HepG2 (cell line): ENCODE measurements around the gene FBXW4. TPM values are rescaled to one million over a fixed set of nuclear protein-coding genes. Genes with fewer than 3 reads are reported as not detected.

Experiments used
- EP300 ChIP-seq, 3 experiments: sonication (generic) in 1 of 3; formaldehyde crosslinking in 1 of 3; IDR thresholded peaks; 2 replicates each; pipeline versions ENCODE4 v1.5.1 to v1.6.1; 2011 to 2020; ENCODE audit warnings: low read depth in 2 of 3, low read length in 2 of 3, borderline replicate concordance in 1 of 3, improper control_type of control experiment in 1 of 3, mild to moderate bottlenecking in 1 of 3, missing genetic modification reagents in 1 of 3, moderate library complexity in 1 of 3
- HNRNPK ChIP-seq: fragments of 200-400 bp; formaldehyde crosslinking; IDR thresholded peaks from 2 replicates; pipeline ENCODE4 v1.6.1; 2018; ENCODE audit warnings: low read length, low read depth, moderate library complexity, mild to moderate bottlenecking; ENCODE audit not compliant: poor library complexity, severe bottlenecking
- KLF13 ChIP-seq: sonication (generic); formaldehyde crosslinking; IDR thresholded peaks from 2 replicates; pipeline ENCODE4 v1.4.0; 2020; ENCODE audit warnings: mild to moderate bottlenecking, missing genetic modification reagents
- MLX ChIP-seq: IDR thresholded peaks from 2 replicates; pipeline ENCODE4 v1.6.1; 2016
- NR2F2 ChIP-seq: IDR thresholded peaks from 2 replicates; pipeline ENCODE4 v1.6.1; 2012; ENCODE audit warnings: low read depth, inconsistent platforms, borderline replicate concordance
- PHB2 ChIP-seq: fragments of 450-650 bp; IDR thresholded peaks from 2 replicates; pipeline ENCODE4 v1.6.1; 2018; ENCODE audit not compliant: partially characterized antibody
- RNF2 ChIP-seq: fragments of 450-650 bp; conservative IDR thresholded peaks from 2 replicates; pipeline ENCODE4 v1.6.1; 2016; ENCODE audit warnings: low read depth
- SP140L ChIP-seq: sonication (generic); formaldehyde crosslinking; IDR thresholded peaks from 2 replicates; pipeline ENCODE4 v1.4.0; 2020; ENCODE audit warnings: missing genetic modification reagents, borderline replicate concordance
- SRSF4 ChIP-seq: fragments of 200-400 bp; formaldehyde crosslinking; IDR thresholded peaks from one replicate; pipeline ENCODE4 v1.6.1; 2018; ENCODE audit warnings: mild to moderate bottlenecking, low read depth, low read length, moderate library complexity; ENCODE audit not compliant: poor library complexity, severe bottlenecking
- STAT5B ChIP-seq: sonication (generic); formaldehyde crosslinking; IDR thresholded peaks from 2 replicates; pipeline ENCODE4 v1.4.0; 2020; ENCODE audit warnings: missing genetic modification reagents
- THAP9 ChIP-seq: sonication (generic); formaldehyde crosslinking; IDR thresholded peaks from 2 replicates; pipeline ENCODE4; 2020; ENCODE audit warnings: missing genetic modification reagents, mild to moderate bottlenecking, borderline replicate concordance
- ZNF556 ChIP-seq: sonication (generic); formaldehyde crosslinking; IDR thresholded peaks from 2 replicates; pipeline ENCODE4 v1.4.0; 2020; ENCODE audit warnings: mild to moderate bottlenecking, missing genetic modification reagents, borderline replicate concordance
- ZNF574 ChIP-seq: sonication (generic); formaldehyde crosslinking; IDR thresholded peaks from 2 replicates; pipeline ENCODE4 v1.4.0; 2020; ENCODE audit warnings: missing genetic modification reagents
- ZNF704 ChIP-seq: sonication (generic); formaldehyde crosslinking; IDR thresholded peaks from 2 replicates; pipeline ENCODE4 v1.8.1; 2023; ENCODE audit warnings: mild to moderate bottlenecking, inconsistent platforms, moderate library complexity, missing genetic modification reagents, borderline replicate concordance
- ZNF766 ChIP-seq: sonication (generic); formaldehyde crosslinking; IDR thresholded peaks from 2 replicates; pipeline ENCODE4 v1.5.0; 2020; ENCODE audit warnings: missing genetic modification reagents, borderline replicate concordance
- ZSCAN5A ChIP-seq: sonication (generic); formaldehyde crosslinking; IDR thresholded peaks from 2 replicates; pipeline ENCODE4 v1.8.0; 2022; ENCODE audit warnings: mild to moderate bottlenecking, missing genetic modification reagents, borderline replicate concordance
- polyA plus RNA-seq, 8 experiments: library from polyadenylated mRNA; depleted of rRNA in 3 of 8; stranded (reverse) in 7 of 8; unstranded in 1 of 8; fragments of >200 nt; fragmentation: Illumina TruSeq in 4 of 8; extraction: Trizol in 4 of 8; gene quantifications; 2 replicates each; pipeline versions ENCODE4 v1.2.1 to v1.2.3, GENCODE V29; 2011 to 2016; ENCODE audit warnings: low read depth in 4 of 8, missing spikeins in 1 of 8, mixed read lengths in 1 of 8; ENCODE audit not compliant: insufficient read depth in 1 of 8
- total RNA-seq, 5 experiments: library from RNA; depleted of rRNA; stranded (reverse); fragments of >200 nt; fragmentation: Illumina TruSeq; extraction: Trizol; gene quantifications; 2 replicates each; pipeline ENCODE4 v1.2.3, GENCODE V29; 2016; ENCODE audit warnings: low read depth in 1 of 5

FBXW4 gene
- total and polyA plus RNA-seq, 2 of the 13 experiments (the other 11 are each of a cell fraction or from before 2014, with no cell fraction given) = 23.5 to 33.7 TPM

GRCh38 chr10:101587725-101588653 is 107.0 kb downstream of the FBXW4 start, which contains the start of the genes DPCD and POLL (continued):
- TF ChIP-seq ZNF574 = peak; percentile 76
- TF ChIP-seq ZNF556 (CRISPR knock-in tag) = no peak
- TF ChIP-seq ZNF766 = peak; percentile 29; the same call in 1 of the 2 replicates
- TF ChIP-seq KLF13 (CRISPR knock-in tag) = no peak
- TF ChIP-seq ZNF704 = no peak
- TF ChIP-seq PHB2 = no peak
- no peak for TF ChIP-seq NR2F2
- peak; percentile 26; the same call in 1 of the 2 replicates for TF ChIP-seq MLX (CRISPR knock-in tag)
- no peak for TF ChIP-seq STAT5B (CRISPR knock-in tag)
- no peak for TF ChIP-seq RNF2
- TF ChIP-seq SP140L (CRISPR knock-in tag) = no peak
- no peak; the same call in 1 of the 2 replicates for TF ChIP-seq ZSCAN5A (CRISPR knock-in tag)
- no peak for TF ChIP-seq SRSF4
- TF ChIP-seq EP300 (IDR thresholded peaks at IDR 0.05; ENCODE audit: low read depth in 2 of 2, low read length in 2 of 2) = no peak
- no peak for TF ChIP-seq EP300 (CRISPR knock-in tag; IDR thresholded peaks at IDR 0.05; ENCODE audit: borderline replicate concordance)
- TF ChIP-seq HNRNPK = no peak
- TF ChIP-seq THAP9 (CRISPR knock-in tag) = 0 out of 2 replicates have a peak, but pooled peaks have one; percentile 61
